K562 (cell line): Measurements from ENCODE around the gene AKR1A1. TPM values are rescaled to one million over a fixed set of nuclear protein-coding genes. Genes with fewer than 3 reads are reported as not detected.

ENCODE experiments used
- ATF1 ChIP-seq, 2 experiments: fragments of 450-650 bp in 1 of 2; IDR thresholded peaks; 2 replicates each; pipeline ENCODE4 v1.6.1; 2016; ENCODE audit warnings: missing compliant biosample characterization in 1 of 2, missing genetic modification characterization in 1 of 2
- CREM ChIP-seq: IDR thresholded peaks from 2 replicates; pipeline ENCODE4 v1.6.1; 2014; ENCODE audit warnings: antibody characterized with exemption, low read depth
- DDX20 ChIP-seq: fragments of 450-650 bp; IDR thresholded peaks from 2 replicates; pipeline ENCODE4 v1.6.1; 2016; ENCODE audit warnings: missing genetic modification characterization, low read depth, mild to moderate bottlenecking, missing compliant biosample characterization, moderate library complexity
- MEF2A ChIP-seq: IDR thresholded peaks from 2 replicates; pipeline ENCODE4 v1.6.1; 2011; ENCODE audit warnings: low read depth, mild to moderate bottlenecking, low read length, moderate library complexity; ENCODE audit not compliant: control insufficient read depth
- MTA1 ChIP-seq: fragments of 450-650 bp; IDR thresholded peaks from 2 replicates; pipeline ENCODE4 v1.6.1; 2017; ENCODE audit warnings: borderline replicate concordance
- NBN ChIP-seq: fragments of 450-650 bp; IDR thresholded peaks from 2 replicates; pipeline ENCODE4 v1.6.1; 2016; ENCODE audit warnings: low read depth, mild to moderate bottlenecking
- NR1H2 ChIP-seq: sonication (generic); formaldehyde crosslinking; IDR thresholded peaks from 2 replicates; pipeline ENCODE4 v1.4.0; 2020; ENCODE audit warnings: mild to moderate bottlenecking, missing genetic modification reagents
- RAD21 ChIP-seq, 2 experiments: fragments of 250-450 bp in 1 of 2; fragments of 450-650 bp in 1 of 2; sonication (Bioruptor Pico) in 1 of 2; formaldehyde crosslinking in 1 of 2; IDR thresholded peaks in 1 of 2; conservative IDR thresholded peaks in 1 of 2; 2 replicates each; pipeline versions ENCODE4 v1.4.0 to v1.8.0; 2020 to 2022; ENCODE audit warnings: mild to moderate bottlenecking in 2 of 2, moderate library complexity in 1 of 2
- TBL1XR1 ChIP-seq, 2 experiments: IDR thresholded peaks; 2 replicates each; pipeline ENCODE4 v1.6.1; 2012; ENCODE audit warnings: improper control_type of control experiment in 2 of 2, low read length in 2 of 2, mild to moderate bottlenecking in 1 of 2
- TBP ChIP-seq: optimal IDR thresholded peaks from 2 replicates; pipeline ENCODE3; 2011; ENCODE audit warnings: low read depth, low read length, improper control_type of control experiment
- ZEB2 ChIP-seq: fragments of 450-650 bp; IDR thresholded peaks from 2 replicates; pipeline ENCODE4 v1.6.1; 2016
- polyA plus RNA-seq, 8 experiments: library from polyadenylated mRNA; depleted of rRNA in 4 of 8; stranded (reverse) in 5 of 8; unstranded in 3 of 8; fragments of >200 nt; fragmentation: Nextera tagmentation in 2 of 8; fragmentation: Illumina TruSeq in 1 of 8; extraction: Ambion mirVana in 2 of 8; extraction: Trizol in 1 of 8; gene quantifications; 2 replicates each; pipeline versions ENCODE4 v1.2.1 to v1.2.3, GENCODE V29; 2011 to 2014; ENCODE audit warnings: inconsistent platforms in 1 of 8, missing spikeins in 1 of 8
- total RNA-seq, 7 experiments: library from RNA; depleted of rRNA in 6 of 7; stranded (reverse); fragments of >200 nt in 6 of 7; fragmentation: Illumina TruSeq in 2 of 7; extraction: Trizol in 2 of 7; gene quantifications; 2 replicates each; pipeline versions ENCODE4 v1.2.1 to v1.2.3, GENCODE V29; 2011 to 2021; ENCODE audit warnings: low replicate concordance in 1 of 7
- TF ChIP-seq, protein P1 (sequence below): sonication (generic); formaldehyde crosslinking; IDR thresholded peaks from 2 replicates; pipeline ENCODE4 v1.8.0; 2022; ENCODE audit warnings: mild to moderate bottlenecking, missing genetic modification reagents
- TF ChIP-seq, protein P2 (sequence below): IDR thresholded peaks from 2 replicates; pipeline ENCODE4 v1.6.1; 2011; ENCODE audit warnings: borderline replicate concordance, low read depth, mild to moderate bottlenecking, moderate library complexity, low read length; ENCODE audit not compliant: insufficient read depth, poor library complexity, severe bottlenecking
- TF ChIP-seq, protein P3 (sequence below): fragments of 450-650 bp; IDR thresholded peaks from 2 replicates; pipeline ENCODE4 v1.6.1; 2016; ENCODE audit warnings: borderline replicate concordance
- TF ChIP-seq, protein P4 (sequence below): fragments of 450-650 bp; formaldehyde crosslinking; IDR thresholded peaks from 2 replicates; pipeline ENCODE4 v1.4.0; 2020; ENCODE audit warnings: mild to moderate bottlenecking, moderate library complexity
- TF ChIP-seq, protein P5 (sequence below): conservative IDR thresholded peaks from 2 replicates; pipeline ENCODE4 v1.6.1; 2011; ENCODE audit warnings: low read depth, mild to moderate bottlenecking, low read length; ENCODE audit not compliant: control insufficient read depth

The AKR1A1 gene
- total and polyA plus RNA-seq, 9 of the 15 experiments (the other 6 are each of a cell fraction or from before 2014, with no cell fraction given): 68.6 to 211 (median 132) TPM

DNA sequence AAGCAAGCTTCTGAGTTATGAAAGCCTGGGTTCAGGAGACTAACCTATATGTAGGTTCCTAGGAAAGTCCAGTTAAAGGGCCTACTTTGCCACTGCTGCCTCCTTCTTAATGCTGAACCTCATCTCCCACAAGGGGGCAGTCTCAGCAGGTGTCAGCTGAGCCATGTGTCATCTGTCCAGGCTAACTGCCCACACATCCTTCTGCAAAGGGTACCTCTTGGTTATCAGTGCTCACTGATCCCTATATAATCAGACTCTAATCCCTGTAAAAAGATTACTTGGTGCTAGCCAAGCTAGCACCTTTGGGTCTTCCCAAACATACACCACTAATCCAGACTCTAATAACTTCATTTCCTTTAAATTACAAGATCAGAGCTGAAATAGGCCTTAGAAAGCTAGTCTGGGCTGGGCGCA lies 38.0 kb upstream of the AKR1A1 start (continued):
- TF ChIP-seq, protein P1, sequence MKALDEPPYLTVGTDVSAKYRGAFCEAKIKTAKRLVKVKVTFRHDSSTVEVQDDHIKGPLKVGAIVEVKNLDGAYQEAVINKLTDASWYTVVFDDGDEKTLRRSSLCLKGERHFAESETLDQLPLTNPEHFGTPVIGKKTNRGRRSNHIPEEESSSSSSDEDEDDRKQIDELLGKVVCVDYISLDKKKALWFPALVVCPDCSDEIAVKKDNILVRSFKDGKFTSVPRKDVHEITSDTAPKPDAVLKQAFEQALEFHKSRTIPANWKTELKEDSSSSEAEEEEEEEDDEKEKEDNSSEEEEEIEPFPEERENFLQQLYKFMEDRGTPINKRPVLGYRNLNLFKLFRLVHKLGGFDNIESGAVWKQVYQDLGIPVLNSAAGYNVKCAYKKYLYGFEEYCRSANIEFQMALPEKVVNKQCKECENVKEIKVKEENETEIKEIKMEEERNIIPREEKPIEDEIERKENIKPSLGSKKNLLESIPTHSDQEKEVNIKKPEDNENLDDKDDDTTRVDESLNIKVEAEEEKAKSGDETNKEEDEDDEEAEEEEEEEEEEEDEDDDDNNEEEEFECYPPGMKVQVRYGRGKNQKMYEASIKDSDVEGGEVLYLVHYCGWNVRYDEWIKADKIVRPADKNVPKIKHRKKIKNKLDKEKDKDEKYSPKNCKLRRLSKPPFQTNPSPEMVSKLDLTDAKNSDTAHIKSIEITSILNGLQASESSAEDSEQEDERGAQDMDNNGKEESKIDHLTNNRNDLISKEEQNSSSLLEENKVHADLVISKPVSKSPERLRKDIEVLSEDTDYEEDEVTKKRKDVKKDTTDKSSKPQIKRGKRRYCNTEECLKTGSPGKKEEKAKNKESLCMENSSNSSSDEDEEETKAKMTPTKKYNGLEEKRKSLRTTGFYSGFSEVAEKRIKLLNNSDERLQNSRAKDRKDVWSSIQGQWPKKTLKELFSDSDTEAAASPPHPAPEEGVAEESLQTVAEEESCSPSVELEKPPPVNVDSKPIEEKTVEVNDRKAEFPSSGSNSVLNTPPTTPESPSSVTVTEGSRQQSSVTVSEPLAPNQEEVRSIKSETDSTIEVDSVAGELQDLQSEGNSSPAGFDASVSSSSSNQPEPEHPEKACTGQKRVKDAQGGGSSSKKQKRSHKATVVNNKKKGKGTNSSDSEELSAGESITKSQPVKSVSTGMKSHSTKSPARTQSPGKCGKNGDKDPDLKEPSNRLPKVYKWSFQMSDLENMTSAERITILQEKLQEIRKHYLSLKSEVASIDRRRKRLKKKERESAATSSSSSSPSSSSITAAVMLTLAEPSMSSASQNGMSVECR (CRISPR knock-in tag): peak; percentile 88
- TF ChIP-seq NR1H2 (CRISPR knock-in tag) (no peak), ATF1 (CRISPR knock-in tag; IDR thresholded peaks at IDR 0.05) (no peak), ATF1 (tag; IDR thresholded peaks at IDR 0.05) (peak; percentile 23; the same call in 1 of the 2 replicates), CREM (peak; percentile 49; the same call in 1 of the 2 replicates), NBN (no peak), MTA1 (0 out of 2 replicates have a peak, but pooled peaks have one; percentile 20), ZEB2 (0 out of 2 replicates have a peak, but pooled peaks have one; percentile 44), RAD21 (CRISPR knock-in tag; conservative IDR thresholded peaks at IDR 0.05 in 1 of 2, IDR thresholded peaks at IDR 0.05 in 1 of 2) (peak; percentile 87 to 95), TBL1XR1 (IDR thresholded peaks at IDR 0.05; ENCODE audit: low read length in 2 of 2) (no peak), MEF2A (0 out of 2 replicates have a peak, but pooled peaks have one; percentile 18), DDX20 (no peak), TBP (peak; percentile 17)
- TF ChIP-seq, protein P2, sequence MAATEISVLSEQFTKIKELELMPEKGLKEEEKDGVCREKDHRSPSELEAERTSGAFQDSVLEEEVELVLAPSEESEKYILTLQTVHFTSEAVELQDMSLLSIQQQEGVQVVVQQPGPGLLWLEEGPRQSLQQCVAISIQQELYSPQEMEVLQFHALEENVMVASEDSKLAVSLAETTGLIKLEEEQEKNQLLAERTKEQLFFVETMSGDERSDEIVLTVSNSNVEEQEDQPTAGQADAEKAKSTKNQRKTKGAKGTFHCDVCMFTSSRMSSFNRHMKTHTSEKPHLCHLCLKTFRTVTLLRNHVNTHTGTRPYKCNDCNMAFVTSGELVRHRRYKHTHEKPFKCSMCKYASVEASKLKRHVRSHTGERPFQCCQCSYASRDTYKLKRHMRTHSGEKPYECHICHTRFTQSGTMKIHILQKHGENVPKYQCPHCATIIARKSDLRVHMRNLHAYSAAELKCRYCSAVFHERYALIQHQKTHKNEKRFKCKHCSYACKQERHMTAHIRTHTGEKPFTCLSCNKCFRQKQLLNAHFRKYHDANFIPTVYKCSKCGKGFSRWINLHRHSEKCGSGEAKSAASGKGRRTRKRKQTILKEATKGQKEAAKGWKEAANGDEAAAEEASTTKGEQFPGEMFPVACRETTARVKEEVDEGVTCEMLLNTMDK: peak; percentile 95
- TF ChIP-seq, protein P3, sequence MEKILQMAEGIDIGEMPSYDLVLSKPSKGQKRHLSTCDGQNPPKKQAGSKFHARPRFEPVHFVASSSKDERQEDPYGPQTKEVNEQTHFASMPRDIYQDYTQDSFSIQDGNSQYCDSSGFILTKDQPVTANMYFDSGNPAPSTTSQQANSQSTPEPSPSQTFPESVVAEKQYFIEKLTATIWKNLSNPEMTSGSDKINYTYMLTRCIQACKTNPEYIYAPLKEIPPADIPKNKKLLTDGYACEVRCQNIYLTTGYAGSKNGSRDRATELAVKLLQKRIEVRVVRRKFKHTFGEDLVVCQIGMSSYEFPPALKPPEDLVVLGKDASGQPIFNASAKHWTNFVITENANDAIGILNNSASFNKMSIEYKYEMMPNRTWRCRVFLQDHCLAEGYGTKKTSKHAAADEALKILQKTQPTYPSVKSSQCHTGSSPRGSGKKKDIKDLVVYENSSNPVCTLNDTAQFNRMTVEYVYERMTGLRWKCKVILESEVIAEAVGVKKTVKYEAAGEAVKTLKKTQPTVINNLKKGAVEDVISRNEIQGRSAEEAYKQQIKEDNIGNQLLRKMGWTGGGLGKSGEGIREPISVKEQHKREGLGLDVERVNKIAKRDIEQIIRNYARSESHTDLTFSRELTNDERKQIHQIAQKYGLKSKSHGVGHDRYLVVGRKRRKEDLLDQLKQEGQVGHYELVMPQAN: peak; percentile 49; the same call in 1 of the 2 replicates
- TF ChIP-seq, protein P4, sequence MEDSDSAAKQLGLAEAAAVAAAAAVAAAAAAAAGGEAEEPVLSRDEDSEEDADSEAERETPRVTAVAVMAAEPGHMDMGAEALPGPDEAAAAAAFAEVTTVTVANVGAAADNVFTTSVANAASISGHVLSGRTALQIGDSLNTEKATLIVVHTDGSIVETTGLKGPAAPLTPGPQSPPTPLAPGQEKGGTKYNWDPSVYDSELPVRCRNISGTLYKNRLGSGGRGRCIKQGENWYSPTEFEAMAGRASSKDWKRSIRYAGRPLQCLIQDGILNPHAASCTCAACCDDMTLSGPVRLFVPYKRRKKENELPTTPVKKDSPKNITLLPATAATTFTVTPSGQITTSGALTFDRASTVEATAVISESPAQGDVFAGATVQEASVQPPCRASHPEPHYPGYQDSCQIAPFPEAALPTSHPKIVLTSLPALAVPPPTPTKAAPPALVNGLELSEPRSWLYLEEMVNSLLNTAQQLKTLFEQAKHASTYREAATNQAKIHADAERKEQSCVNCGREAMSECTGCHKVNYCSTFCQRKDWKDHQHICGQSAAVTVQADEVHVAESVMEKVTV (CRISPR knock-in tag): peak; percentile 68; the same call in 1 of the 2 replicates
- TF ChIP-seq, protein P5, sequence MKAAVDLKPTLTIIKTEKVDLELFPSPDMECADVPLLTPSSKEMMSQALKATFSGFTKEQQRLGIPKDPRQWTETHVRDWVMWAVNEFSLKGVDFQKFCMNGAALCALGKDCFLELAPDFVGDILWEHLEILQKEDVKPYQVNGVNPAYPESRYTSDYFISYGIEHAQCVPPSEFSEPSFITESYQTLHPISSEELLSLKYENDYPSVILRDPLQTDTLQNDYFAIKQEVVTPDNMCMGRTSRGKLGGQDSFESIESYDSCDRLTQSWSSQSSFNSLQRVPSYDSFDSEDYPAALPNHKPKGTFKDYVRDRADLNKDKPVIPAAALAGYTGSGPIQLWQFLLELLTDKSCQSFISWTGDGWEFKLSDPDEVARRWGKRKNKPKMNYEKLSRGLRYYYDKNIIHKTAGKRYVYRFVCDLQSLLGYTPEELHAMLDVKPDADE: peak; percentile 45; the same call in 1 of the 2 replicates
